Neural cell (in vitro differentiated cells): ENCODE measurements around the gene BAZ2A. TPM values are rescaled to one million over a fixed set of nuclear protein-coding genes. Genes with fewer than 3 reads are reported as not detected.

ENCODE experiments used
- H2AFZ ChIP-seq: fragments of 200-600, 300-800 bp; sonication (generic), shearing (Covaris generic); 2 replicates; pipeline ENCODE4 v1.6.0; 2014; ENCODE audit warnings: low read depth, mild to moderate bottlenecking, antibody characterized with exemption, low read length, moderate library complexity
- H3F3A ChIP-seq: fragments of 200-600 bp; shearing (Covaris generic); 2 replicates; pipeline ENCODE4 v1.6.1; 2016; ENCODE audit warnings: mild to moderate bottlenecking, moderate library complexity, mixed read lengths, antibody characterized with exemption, low read length; ENCODE audit not compliant: insufficient read depth, poor library complexity, severe bottlenecking
- H3K27ac ChIP-seq: fragments of 200-600, 300-800 bp; sonication (generic), shearing (Covaris generic); 2 replicates; pipeline ENCODE4 v1.5.1; 2014; ENCODE audit warnings: mild to moderate bottlenecking, low read length, moderate library complexity
- H3K27me3 ChIP-seq: fragments of 300-800, 200-600 bp; sonication (generic), shearing (Covaris generic); 2 replicates; pipeline ENCODE4 v1.6.0; 2014; ENCODE audit warnings: mild to moderate bottlenecking, low read depth, low read length, moderate library complexity; ENCODE audit not compliant: insufficient read depth
- H3K36me3 ChIP-seq: fragments of 300-800, 200-600 bp; sonication (generic), shearing (Covaris generic); 2 replicates; pipeline ENCODE4 v1.5.1; 2014; ENCODE audit warnings: mild to moderate bottlenecking, antibody characterized with exemption, low read length, moderate library complexity; ENCODE audit not compliant: insufficient read depth
- H3K4me2 ChIP-seq: fragments of 300-800, 200-600 bp; sonication (generic), shearing (Covaris generic); 2 replicates; pipeline ENCODE4 v1.6.0; 2014; ENCODE audit warnings: mild to moderate bottlenecking, low read length
- H3K4me3 ChIP-seq: fragments of 300-800, 200-600 bp; sonication (generic), shearing (Covaris generic); 2 replicates; pipeline ENCODE4 v1.5.1; 2014; ENCODE audit warnings: mild to moderate bottlenecking, low read length, moderate library complexity
- H3K79me2 ChIP-seq: fragments of 200-600 bp; shearing (Covaris generic); replicated peaks from 2 replicates; pipeline ENCODE4 v1.6.0; 2014; ENCODE audit warnings: mild to moderate bottlenecking, low read length, moderate library complexity; ENCODE audit not compliant: insufficient read depth
- H3K9ac ChIP-seq: fragments of 300-800, 200-600 bp; sonication (generic), shearing (Covaris generic); 2 replicates; pipeline ENCODE4 v1.6.1; 2016; ENCODE audit warnings: mild to moderate bottlenecking, low read length, mixed read lengths
- H3K9me2 ChIP-seq: fragments of 200-600 bp; shearing (Covaris generic); 2 replicates; pipeline ENCODE4 v1.6.1; 2016; ENCODE audit warnings: mild to moderate bottlenecking, low read length, mixed read lengths; ENCODE audit not compliant: insufficient read depth
- H3K9me3 ChIP-seq: fragments of 200-600, 300-800 bp; sonication (generic), shearing (Covaris generic); 2 replicates; pipeline ENCODE4 v1.6.1; 2016; ENCODE audit warnings: mild to moderate bottlenecking, mixed run types, low read length, moderate library complexity, mixed read lengths
- H4K20me1 ChIP-seq: fragments of 200-600 bp; shearing (Covaris generic); 2 replicates; pipeline ENCODE4 v1.6.1; 2016; ENCODE audit warnings: mild to moderate bottlenecking, mixed run types; ENCODE audit not compliant: insufficient read depth
- EP300 ChIP-seq: fragments of 450-650 bp; conservative IDR thresholded peaks from 2 replicates; pipeline ENCODE4 v1.6.1; 2014; ENCODE audit warnings: antibody characterized with exemption, mild to moderate bottlenecking, moderate library complexity; ENCODE audit not compliant: poor library complexity, severe bottlenecking
- EZH2 ChIP-seq: fragments of 200-600, 300-800 bp; shearing (Covaris generic), sonication (generic); IDR thresholded peaks from 2 replicates; pipeline ENCODE4 v1.6.1; 2014; ENCODE audit warnings: antibody characterized with exemption, low read length, borderline replicate concordance, mild to moderate bottlenecking; ENCODE audit not compliant: insufficient read depth, poor library complexity, severe bottlenecking
- MXI1 ChIP-seq: fragments of 450-650 bp; conservative IDR thresholded peaks from 2 replicates; pipeline ENCODE4 v1.6.1; 2014; ENCODE audit warnings: antibody characterized with exemption, mild to moderate bottlenecking; ENCODE audit not compliant: poor library complexity, severe bottlenecking
- POLR2AphosphoS5 ChIP-seq: IDR thresholded peaks from 2 replicates; pipeline ENCODE4 v1.6.1; 2012
- RAD21 ChIP-seq: fragments of 450-650 bp; conservative IDR thresholded peaks from 2 replicates; pipeline ENCODE4 v1.6.1; 2014; ENCODE audit warnings: antibody characterized with exemption, mild to moderate bottlenecking, moderate library complexity
- SMC3 ChIP-seq: fragments of 450-650 bp; conservative IDR thresholded peaks from 2 replicates; pipeline ENCODE4 v1.6.1; 2014; ENCODE audit warnings: antibody characterized with exemption, mild to moderate bottlenecking, moderate library complexity; ENCODE audit not compliant: poor library complexity
- TAF1 ChIP-seq: IDR thresholded peaks from 2 replicates; pipeline ENCODE4 v1.6.1; 2012; ENCODE audit warnings: low read depth
- polyA plus RNA-seq: library from polyadenylated mRNA; depleted of rRNA; stranded (reverse); fragments of >200 nt; gene quantifications from 2 replicates; pipeline ENCODE4 v1.2.3, GENCODE V29; 2014
- TF ChIP-seq, protein P1 (sequence below): fragments of 450-650 bp; IDR thresholded peaks from 2 replicates; pipeline ENCODE4 v1.5.1; 2014; ENCODE audit warnings: antibody characterized with exemption, mild to moderate bottlenecking, moderate library complexity; ENCODE audit not compliant: poor library complexity, severe bottlenecking
- TF ChIP-seq, protein P2 (sequence below): IDR thresholded peaks from 2 replicates; pipeline ENCODE4 v1.6.1; 2012; ENCODE audit warnings: borderline replicate concordance

Gene BAZ2A
- polyA plus RNA-seq, 1 donor from 2014 or later, result 13.8 TPM

DNA sequence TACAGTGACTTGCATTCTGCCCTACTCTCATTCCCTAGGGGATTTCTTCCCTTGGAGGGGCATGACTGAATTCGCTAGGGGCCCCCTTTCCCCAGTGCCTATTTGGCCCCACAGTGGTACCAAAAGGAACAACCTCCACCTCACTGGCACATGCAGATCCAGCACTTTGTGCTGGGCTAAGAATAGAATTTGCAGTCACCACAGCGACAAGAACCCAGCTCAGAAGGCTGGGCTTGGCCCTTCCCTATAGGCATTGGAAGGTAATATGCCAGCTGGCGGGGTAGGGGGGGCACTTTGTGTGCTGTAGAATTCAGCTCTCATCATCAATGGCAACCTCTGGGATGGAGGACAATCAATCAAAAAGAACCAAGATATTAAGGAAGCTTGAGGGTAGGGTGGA lies 13.9 kb downstream of the BAZ2A start:
- H3K36me3 ChIP-seq, result peaks cover 16% of the 10 kb centered on the region
- no peak overlapping the region for H3K4me2 ChIP-seq
- no peak overlapping the region for H2AFZ ChIP-seq
- H3K79me2 ChIP-seq, result peaks cover 38% of the 10 kb centered on the region
- no peaks in the 10 kb centered on the region for H3K9me3 ChIP-seq
- H4K20me1 ChIP-seq, result no peaks in the 10 kb centered on the region
- H3K27me3 ChIP-seq, result no peaks in the 10 kb centered on the region
- H3K9me2 ChIP-seq, result no peaks in the 10 kb centered on the region
- H3K9ac ChIP-seq, result no peak overlapping the region
- TF ChIP-seq EP300, result no peak
- no peak for TF ChIP-seq MXI1
- no peak for TF ChIP-seq RAD21
- TF ChIP-seq, protein P1, sequence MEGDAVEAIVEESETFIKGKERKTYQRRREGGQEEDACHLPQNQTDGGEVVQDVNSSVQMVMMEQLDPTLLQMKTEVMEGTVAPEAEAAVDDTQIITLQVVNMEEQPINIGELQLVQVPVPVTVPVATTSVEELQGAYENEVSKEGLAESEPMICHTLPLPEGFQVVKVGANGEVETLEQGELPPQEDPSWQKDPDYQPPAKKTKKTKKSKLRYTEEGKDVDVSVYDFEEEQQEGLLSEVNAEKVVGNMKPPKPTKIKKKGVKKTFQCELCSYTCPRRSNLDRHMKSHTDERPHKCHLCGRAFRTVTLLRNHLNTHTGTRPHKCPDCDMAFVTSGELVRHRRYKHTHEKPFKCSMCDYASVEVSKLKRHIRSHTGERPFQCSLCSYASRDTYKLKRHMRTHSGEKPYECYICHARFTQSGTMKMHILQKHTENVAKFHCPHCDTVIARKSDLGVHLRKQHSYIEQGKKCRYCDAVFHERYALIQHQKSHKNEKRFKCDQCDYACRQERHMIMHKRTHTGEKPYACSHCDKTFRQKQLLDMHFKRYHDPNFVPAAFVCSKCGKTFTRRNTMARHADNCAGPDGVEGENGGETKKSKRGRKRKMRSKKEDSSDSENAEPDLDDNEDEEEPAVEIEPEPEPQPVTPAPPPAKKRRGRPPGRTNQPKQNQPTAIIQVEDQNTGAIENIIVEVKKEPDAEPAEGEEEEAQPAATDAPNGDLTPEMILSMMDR, result no peak
- no peak for TF ChIP-seq SMC3
- no peak for TF ChIP-seq EZH2
- TF ChIP-seq, protein P2, sequence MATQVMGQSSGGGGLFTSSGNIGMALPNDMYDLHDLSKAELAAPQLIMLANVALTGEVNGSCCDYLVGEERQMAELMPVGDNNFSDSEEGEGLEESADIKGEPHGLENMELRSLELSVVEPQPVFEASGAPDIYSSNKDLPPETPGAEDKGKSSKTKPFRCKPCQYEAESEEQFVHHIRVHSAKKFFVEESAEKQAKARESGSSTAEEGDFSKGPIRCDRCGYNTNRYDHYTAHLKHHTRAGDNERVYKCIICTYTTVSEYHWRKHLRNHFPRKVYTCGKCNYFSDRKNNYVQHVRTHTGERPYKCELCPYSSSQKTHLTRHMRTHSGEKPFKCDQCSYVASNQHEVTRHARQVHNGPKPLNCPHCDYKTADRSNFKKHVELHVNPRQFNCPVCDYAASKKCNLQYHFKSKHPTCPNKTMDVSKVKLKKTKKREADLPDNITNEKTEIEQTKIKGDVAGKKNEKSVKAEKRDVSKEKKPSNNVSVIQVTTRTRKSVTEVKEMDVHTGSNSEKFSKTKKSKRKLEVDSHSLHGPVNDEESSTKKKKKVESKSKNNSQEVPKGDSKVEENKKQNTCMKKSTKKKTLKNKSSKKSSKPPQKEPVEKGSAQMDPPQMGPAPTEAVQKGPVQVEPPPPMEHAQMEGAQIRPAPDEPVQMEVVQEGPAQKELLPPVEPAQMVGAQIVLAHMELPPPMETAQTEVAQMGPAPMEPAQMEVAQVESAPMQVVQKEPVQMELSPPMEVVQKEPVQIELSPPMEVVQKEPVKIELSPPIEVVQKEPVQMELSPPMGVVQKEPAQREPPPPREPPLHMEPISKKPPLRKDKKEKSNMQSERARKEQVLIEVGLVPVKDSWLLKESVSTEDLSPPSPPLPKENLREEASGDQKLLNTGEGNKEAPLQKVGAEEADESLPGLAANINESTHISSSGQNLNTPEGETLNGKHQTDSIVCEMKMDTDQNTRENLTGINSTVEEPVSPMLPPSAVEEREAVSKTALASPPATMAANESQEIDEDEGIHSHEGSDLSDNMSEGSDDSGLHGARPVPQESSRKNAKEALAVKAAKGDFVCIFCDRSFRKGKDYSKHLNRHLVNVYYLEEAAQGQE, result no peak
- H3K4me3 ChIP-seq, result no peak overlapping the region
- H3K27ac ChIP-seq, result no peak overlapping the region
- no peaks in the 10 kb centered on the region for H3F3A ChIP-seq

DNA sequence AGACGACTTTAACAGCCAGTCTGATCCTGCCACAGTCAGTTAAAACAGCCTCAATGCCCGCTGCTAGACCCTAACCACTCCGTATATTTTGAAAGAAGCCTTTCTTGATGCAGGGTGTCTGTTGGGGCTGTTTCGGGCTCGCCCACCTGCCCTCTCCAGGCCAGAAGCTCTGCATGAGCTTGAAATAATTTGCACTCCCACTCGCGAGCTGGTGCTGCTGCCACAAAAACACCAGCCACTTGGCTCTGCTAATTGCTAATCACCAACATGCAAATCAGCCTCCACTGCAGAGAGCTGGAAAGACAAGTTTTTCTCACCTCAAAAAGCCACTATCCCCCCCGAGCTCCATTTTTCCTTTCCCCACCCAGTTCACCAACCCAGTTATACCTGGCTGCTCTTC lies 15.5 kb downstream of the BAZ2A start:
- TF ChIP-seq EZH2 (no peak), TAF1 (no peak), SMC3 (no peak), EP300 (no peak), RAD21 (no peak), MXI1 (no peak), POLR2AphosphoS5 (no peak)
- TF ChIP-seq, protein P2, result no peak
- TF ChIP-seq, protein P1, result no peak
- Histone ChIP-seq H3K27ac (no peak overlapping the region), H3K27me3 (no peaks in the 10 kb centered on the region), H3K79me2 (peaks cover 28% of the 10 kb centered on the region), H3K4me2 (no peak overlapping the region), H3K9me2 (no peaks in the 10 kb centered on the region), H3K36me3 (peaks cover 24% of the 10 kb centered on the region), H3K4me3 (no peak overlapping the region), H3F3A (no peaks in the 10 kb centered on the region), H3K9ac (no peak overlapping the region), H2AFZ (no peak overlapping the region), H3K9me3 (no peaks in the 10 kb centered on the region), H4K20me1 (no peaks in the 10 kb centered on the region)
